Hematopoietic multipotent progenitor cell treated with erythropoietin and hydrocortisone succinate and interleukin-3 and kit ligand, for 4 days (in vitro differentiated cells): Measurements from ENCODE around the gene PAPSS2.

ENCODE experiments used
- DNase-seq: peaks from one replicate; pipeline ENCODE4 v3.0.0-alpha.2; 2015

PAPSS2 gene

DNA sequence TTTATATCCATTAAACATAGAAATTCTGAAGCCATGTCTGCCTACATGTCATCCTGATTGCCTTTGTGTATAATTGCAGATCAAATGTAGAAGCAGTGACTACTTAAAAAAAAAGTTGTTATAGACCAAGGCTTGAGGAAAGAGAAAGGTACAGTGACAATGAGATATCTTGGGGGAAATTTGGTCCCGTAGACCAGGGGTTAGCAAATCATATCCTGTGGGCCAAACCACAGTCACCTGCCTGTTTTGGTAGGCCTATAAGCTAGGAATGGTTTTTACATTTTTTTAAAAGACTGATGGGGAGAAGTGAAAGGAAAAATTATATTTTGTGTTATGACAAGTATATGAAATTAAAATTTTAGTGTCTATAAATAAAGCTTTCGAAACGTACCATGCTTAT, 12.9 kb downstream of the PAPSS2 start:
- no peak for DNase-seq

DNA sequence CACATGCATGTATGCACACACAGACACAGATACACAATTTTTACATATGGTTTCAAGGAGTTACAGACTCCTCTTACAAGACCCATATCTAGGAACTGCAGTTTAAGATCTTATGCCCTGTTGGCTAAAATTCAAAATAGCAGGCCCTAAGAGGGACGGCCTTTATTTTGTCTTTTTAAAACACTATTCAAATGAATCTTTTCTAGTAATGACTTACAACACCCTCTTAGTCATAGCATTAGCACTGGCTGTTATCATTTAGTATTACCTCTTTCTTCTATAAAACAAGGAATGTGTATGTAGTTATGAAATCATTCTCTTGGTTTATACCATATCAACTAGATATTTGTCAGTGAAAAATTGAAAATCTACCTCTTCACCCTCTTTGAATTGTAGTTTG, 15.3 kb downstream of the PAPSS2 start:
- no peak for DNase-seq

DNA sequence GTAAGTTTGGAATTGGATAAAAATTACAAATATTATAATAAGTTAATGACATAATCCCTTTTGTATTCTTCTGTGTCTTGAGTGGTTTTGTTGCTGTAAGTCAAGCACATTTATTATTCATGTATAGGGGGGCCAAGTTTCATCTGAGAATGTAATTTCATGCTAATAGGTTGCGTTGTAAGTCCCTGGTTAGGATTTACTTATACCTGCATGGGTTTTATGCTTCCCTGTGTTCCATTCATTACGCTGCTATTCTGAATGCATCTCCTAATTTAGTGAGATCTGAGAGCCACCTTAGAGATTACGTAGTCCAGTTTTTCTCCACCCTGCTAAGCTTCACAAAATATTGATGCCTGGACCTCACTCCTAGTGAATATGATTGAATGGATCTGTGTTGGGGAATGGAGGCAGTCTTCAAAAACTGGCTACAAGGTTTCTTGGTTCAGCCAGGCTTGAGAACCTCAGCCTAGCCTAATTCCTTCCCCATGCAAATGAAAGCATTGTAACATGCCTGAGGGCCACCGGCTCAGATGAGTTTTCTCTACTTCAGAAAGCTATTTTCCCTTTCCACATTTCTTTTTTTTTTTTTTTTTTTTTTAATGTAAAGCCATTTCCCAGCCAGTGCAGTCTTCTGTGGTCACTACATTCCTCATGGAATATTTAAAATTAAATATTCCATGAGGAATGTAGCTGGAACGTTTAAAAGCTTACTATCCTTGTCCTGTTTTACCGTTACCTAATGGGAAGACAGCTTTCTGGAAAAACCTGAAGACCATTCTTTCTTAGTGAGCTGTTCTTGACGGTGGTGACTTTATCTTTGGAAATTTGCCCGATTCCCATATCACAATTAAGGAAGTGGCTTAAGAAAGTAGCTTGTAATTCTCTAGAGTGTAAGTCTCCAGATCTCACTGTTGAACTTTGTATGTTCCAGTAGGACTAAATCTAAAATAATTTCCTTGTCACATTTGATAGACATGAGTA, 16.0 kb downstream of the PAPSS2 start:
- peak; percentile 30 for DNase-seq

DNA sequence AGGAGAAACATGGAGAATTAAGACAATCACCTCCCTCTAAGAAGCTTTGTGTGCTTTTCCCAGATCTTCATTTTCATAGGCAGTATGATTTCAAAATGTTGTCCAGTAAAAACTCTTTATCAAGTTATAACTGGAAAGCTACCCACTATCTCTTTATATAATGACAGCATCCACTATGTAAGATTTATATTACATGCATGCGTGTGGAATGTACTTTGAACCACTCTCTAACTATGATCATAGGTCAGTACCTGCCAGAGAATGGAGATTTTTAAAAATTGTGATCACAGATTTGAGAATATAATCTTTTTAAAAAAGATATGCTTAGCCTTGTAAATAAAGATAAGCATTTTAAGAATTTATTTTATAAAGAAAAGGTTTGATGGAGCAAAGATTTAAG, 17.9 kb downstream of the PAPSS2 start:
- no peak for DNase-seq

DNA sequence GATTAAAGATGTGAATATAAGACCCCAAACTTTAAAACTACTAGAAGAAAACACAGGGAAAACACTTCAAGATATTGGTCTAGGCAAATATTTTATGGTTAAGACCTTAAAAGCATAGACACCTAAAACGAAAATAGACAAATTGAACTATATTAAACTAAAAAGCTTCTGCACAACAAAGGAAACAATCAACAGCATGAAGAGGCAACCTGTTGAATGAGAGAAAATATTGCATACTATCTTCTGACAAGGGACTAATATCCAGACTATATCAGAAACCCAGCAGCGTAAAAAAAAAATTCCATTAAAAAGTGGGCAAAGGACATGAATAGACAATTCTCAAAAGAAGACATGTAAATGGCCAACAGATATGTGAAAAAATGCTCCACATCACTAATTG, 18.6 kb downstream of the PAPSS2 start:
- DNase-seq: no peak

DNA sequence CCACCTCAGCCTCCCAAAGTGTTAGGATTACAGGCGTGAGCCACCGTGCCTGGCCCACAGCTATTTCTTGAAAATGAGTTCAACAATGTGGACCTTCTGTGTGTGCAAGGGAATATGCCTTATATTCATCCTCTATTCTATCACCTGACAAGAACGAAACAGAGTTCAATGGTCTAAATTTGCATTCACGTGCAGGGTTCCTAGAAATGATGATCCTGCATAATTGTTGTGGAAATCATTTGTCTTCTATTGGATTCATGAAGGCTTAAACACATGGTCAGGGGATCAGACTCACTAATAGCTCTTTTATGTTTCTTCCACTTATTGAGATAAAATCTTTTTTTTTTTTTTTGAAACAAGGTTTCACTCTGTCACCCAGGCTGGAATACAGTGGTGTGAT, 23.7 kb downstream of the PAPSS2 start:
- DNase-seq: no peak

DNA sequence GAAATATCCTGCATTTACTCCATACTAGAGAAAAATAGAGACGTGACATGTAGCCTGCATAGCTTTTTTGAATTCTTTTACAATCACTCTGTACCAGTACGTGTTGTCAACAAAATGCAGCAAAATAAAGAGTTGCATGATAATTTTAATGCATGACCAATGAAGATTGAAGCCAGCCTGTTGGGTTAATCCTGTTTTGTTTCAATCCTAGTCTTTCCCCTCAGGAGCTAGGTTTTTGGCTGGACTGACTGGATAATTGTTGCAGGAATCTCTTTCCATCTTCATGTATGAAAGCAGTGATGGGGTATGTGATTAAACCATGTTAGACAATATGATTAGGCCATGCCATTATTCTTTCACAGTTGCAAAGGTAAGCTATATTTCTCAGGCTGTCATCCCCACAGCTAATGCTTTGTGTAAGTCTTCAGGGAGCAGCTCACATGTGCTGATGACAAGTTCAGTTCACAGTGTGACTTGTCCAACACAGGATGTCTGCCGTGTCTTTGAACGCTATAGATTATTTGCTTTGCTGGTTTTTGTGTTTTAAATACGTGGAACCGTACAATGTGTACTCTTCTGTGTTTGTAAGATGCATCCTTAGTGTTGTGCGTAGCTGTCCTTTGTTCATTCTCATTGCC, 24.4 kb downstream of the PAPSS2 start:
- no peak for DNase-seq

DNA sequence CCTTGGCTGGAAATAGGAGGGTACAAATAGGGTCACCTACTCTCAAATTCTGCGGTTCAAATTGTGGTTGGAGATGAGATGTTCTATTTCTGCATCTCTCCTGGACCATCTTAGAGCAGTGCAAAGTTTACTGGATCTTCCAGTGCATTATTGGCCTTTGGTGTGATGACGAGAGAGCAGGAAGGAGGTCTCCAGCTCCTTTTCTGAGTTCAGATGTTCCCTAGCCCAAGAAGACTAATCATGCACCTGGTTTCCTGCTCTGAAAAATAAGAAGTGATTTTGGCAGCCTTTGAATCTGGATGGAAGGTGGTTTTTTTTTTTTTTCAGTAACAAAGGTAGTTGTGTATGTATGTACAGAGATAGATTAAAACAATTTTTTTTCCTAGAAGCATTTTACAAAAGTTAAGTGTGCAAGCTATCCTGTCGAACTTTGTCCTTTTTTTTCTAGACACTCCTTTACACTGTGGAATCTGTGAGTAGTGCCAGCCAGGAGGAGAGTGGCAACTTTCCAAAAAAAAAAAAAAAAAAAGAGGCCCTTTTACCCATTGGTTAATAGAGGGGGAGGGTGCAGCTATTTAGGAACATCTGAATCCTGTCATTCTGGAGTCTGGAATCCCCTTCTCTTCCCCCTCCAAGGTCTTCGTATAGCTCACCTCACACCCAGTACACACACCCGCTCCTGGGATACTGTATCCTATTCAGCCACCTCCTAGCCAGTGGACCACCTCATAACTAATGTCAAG, 26.3 kb downstream of the PAPSS2 start:
- no peak for DNase-seq

DNA sequence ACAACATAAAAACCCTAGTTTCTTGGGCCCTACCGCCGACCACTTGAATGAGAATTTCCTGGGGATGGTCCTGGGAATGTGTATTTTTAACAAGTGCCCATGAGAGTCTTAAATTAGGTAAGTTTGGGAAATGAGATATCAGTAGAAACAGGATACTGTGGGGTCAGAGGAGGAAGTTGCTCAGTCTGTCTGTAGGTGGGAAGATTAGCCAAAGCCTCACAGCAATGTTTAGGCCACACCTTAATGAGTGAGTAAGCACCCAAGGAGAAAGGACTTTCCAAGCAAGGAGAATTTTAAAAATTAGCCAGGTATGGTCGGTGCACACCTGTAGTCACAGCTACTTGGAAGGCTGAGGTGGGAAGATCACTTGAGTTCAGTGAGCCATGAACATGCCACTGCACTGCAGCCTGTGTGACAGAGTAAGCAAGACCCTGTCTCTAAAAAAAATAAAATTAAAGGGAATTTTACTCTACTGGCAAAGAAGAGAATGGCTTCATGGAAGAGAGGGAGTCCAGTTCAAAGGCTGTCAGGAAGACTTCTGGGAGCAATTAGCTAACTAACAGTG, 31.9 kb downstream of the PAPSS2 start:
- peak; percentile 71 for DNase-seq

DNA sequence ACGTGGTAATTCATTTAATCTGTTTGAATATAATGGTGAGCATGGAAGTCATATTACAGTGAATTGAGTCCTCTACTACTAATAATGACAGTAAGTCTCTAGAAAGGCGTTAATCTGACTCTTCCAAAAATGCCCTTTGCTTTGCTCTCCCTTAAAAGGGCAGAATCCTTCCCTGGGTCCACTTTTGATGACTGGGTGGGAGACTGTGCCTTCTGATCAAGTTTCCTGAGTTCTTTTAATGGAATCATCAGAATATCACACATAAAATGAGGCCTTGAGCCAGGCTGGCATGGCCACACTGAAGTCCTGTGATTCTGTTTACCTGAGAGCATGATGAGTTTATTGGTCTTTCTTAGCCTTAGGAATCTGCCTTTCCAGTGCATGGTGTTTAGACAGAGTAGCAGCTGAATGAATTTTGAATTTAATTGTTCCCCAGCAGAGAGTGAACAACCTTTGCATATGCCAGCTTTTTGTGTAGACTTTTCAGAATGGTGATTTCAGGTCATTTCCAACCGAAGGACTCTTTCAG, 33.3 kb downstream of the PAPSS2 start:
- DNase-seq: no peak

DNA sequence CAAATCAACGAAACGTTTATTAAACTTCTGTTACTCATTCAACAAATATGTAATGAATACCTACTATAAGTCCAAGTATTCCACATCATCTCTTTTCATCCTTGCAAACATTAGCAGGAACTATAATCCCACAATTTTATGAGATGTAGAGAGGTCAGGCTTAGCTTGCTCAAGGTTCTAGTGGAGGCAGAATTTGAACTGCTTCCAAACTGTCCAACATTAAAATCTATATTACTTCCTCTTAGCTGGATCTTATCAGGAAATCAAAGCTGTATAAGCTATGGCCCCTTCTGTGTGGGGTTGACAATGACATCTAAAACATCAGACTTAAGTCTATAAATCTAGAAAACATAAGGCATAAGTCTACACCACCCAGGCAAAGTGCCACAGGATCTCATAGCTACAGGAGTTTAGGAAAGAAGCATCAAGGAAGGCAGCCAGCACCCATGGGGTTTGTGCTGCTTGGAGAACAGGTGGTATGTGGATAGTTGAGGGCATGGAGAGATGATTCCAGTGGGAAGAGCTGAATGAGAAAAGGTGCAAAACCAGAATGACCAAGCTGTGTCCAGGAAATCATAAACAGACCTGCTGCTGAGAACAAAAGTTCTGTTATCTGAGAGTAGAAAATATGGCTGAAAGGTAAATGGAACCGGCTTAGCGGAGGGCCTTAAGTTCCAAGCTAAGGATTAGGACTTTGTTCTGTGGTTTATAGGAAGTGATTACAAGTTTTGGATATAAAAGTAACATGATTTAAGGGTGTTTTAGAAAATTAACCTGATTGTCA, 34.5 kb downstream of the PAPSS2 start:
- DNase-seq: peak; percentile 22

DNA sequence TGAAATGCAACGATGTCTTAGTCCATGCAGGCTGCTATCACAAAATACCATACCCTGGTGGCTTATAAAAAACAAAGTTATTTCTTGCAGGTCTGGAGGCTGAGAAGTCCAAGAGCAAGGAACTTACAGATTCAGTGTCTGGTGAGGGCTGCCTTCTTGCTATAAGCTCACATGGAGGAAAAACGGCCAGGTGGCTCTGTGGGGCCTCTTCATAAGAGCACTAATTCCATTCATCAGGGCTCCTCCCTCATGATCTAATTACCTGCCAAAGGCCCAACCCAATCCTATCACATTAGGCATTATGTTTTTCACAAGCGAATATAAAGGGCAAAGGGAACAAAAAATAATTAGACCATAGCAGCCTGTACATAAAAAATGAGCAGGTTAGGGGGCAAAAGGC, 35.4 kb downstream of the PAPSS2 start:
- DNase-seq: no peak

DNA sequence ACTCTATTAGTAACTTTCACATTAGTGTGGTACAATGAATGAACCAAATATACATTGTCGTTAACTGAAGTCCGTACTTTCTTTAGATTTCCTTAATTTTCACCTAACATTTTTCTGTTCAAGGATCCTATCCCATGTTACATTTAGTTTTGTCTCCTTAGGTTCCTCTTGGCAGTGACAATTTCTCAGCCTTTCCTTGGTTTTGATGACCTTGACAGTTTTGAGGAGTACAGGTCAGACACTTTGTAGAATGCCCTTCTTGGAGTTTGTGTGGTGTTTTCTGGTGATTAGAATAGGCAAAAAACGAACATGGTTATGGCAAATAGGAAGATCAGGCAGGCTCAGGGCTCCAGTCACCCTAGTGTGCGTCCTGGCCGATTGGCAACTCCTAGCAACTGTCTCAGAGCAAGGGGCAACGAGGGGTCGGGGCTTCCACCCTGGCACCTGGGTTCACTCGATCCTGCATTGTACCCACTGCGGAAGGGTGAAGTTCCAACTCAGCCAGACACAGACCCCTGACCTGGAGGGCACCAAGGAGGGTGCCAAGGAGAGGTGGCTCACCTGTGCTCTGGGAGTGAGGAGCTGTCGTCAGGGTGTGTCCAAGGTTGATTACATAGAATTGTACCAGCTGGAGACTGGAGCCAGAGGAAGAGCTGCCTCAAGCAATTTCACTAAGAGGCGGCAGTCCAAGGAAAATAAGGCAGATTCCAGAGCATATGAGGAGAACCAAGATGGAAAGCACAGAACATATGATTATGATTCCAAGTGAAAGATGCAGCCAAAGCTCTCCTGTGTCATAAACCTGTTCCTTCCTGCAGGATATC, 37.5 kb downstream of the PAPSS2 start:
- DNase-seq: no peak

DNA sequence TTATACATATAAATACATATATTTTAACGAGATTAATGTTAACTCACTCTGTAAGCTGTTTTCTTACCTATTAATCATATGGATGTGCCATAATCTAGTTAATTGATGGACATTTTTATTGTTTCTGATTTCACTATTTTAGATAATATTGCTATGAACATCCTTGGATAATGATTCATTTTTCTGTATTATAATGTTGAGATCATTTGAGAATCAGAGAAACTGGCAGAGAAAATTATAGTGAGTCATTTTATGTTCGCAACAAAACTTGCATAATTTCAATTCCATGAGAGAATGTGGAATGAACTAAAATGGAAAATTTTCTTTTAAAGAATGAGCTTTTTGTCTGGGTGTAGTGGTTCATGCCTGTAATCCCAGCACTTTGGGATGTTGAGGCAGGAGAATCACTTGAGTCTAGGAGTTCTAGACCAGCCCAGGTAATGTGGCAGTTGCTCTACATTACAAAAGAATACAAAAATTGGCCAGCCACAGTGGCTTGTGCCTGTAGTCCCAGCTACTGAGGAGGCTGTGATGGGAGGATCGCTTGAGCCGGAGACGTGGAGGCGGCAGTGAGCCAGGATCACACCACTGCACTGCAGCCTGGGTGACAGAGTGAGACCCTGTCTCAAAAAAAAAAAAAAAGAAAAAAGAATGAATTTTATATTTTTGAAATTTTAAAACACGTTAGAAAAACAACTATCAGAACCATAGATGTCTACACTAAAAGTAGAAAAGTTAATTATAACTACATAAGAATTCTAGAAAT, 40.5 kb downstream of the PAPSS2 start:
- no peak for DNase-seq

DNA sequence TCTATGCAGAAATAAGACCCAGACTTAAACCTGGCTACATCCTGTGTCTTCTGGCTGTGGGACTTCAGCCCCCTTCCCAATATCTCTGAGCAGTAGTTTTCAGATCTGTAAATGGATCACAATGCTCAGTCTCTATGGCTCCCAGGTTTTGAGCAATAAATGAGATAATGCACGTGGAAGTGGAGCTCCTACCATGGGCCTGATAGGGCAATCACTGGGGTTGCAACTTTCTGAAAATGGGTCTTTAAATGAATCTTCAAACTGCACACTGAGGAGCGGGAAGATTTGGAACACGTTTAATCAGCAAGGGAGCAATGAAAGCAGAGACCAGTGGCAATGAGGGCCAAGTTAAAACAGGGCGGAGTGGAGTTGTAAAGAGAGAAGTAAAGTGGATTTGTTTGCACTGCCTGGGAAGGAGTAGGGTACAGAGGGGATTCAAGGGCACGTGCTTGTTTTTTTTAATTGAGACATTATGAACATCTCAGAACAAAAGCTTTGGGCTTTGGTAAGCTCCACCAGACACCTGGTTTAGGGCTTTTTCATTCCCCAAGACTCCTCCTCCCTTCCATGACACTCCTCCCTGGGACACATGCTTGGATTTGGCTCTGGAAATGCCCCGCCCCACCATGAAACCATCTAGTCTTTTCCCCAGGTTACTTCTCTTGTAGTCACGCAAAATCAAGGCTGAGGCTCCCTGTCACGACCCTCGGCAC, 42.7 kb downstream of the PAPSS2 start:
- DNase-seq: no peak

DNA sequence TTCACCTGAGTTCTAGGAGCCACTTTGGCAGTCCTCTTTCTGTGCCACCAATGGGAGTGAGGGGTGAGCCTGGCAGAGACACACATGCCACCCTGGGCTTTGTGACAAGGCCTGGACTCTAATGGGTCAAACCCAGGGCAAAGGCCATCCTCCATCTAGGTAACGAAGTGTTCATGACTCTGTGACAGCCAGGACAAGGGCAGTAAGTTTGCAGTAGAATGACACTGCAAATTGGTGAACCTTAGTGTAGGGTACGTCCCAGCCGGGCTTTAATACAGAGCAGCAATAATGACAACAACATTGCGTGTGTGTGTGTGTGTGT, 43.3 kb downstream of the PAPSS2 start:
- no peak for DNase-seq

DNA sequence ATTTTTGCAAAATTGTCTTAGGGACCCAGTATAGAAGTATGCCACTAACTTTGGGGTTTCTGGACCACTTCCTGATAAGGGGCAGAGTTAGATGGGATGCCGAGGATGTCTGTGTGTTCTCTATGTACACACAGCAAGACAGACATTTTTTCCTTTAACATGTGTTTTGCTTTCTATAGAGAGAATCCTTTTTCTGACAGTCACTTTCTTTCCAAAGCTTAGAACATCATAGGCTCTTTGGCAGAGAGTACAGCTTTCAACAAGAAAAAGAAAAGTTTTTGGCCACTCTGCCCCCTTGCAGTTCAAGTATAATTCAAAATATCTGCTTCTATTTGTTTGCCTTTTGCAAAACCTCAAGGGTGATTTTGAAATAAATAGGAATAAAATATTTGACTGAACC, 44.1 kb downstream of the PAPSS2 start:
- DNase-seq: no peak

DNA sequence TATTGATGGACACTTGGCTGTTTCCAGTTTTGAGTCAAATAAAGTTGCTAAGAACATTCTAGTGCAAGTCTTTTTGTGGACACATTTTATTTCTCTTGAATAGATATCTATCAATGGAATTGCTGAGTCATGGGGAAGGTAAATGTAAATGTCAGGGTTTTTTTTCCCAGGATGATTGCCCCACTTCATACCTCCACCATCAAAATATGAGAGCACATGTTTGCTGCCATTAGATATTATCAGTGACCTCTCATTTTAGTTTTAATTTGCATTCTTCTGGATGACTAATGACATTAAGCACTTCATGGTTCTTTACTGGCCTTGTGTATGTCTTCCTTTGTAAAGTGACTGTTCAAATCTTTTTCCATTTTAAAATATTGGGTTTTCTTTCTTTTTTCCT, 45.7 kb downstream of the PAPSS2 start:
- DNase-seq: no peak

DNA sequence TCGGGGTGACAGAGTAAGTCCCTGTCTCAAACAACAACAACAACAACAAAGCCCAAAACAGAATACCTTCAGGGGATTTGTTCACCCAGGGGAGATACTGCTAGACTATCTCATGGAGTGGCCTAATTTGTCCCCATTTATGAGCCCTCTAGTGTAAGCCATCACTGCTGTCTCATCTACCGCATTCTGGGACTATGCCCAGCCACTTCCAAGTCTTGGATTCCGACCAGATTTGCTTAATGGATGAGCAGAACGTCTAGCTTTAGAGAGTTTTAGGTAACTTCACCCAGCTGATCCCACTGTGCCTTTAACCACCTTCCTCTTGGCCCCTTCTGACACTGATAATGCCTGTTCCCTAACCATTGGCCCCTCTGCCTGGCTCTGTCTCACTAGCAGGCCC, 47.1 kb downstream of the PAPSS2 start:
- no peak for DNase-seq

DNA sequence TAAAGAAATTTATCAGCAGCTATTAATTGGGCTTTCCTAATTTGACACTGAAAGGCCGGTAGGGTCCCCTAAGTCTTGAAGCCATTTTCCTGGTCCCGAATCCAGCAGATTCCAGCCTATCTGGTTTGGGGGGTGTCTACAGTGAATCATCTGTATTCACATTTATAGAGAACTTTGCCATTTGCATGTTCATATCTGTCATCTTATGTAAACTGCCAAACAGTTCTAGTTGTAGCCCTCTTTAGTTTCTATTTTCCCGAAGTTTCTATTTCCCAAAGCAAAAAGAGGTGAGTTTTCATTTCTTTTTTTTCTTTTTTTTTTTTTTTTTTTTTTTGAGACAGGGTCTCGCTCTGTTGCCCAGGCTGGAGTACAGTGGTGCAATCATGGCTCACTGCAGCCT, 47.6 kb downstream of the PAPSS2 start:
- no peak for DNase-seq
